ENCODE measurements around the gene ALK.

GRCh38 chr2:29509878-29510277 is 411.5 kb downstream of the ALK start:
- TF ChIP-seq SIN3A (IDR thresholded peaks at IDR 0.05; ENCODE audit: borderline replicate concordance, insufficient read depth, low read length) (no peak), POLR2AphosphoS5 (IDR thresholded peaks at IDR 0.05; ENCODE audit: low read depth, low read length) (no peak), TAF1 (IDR thresholded peaks at IDR 0.05; ENCODE audit: borderline replicate concordance, insufficient read depth, low read length) (no peak), FOXP2 (optimal IDR thresholded peaks at IDR 0.05; ENCODE audit: borderline replicate concordance, extremely low read depth, extremely low read length, insufficient read depth) (no peak)
